IMR-90 (cell line): ENCODE results near the gene BMP5. TPM values are rescaled to one million over a fixed set of nuclear protein-coding genes. Genes with fewer than 3 reads are reported as not detected.

Source experiments
- ATAC-seq: fragments of 200-7000 bp; cut with Tn5 transposase; 2 replicates; pipeline ENCODE4 v1.9.1; 2020; ENCODE audit warnings: low read depth, mild to moderate bottlenecking, moderate library complexity
- BruUV-seq: library from RNA; stranded (reverse); fragments of 400-500 nt; replicated peaks from 2 replicates; lab custom pipeline; 2021; lab: Mats Ljungman, UMichigan
- CTCF ChIA-PET: fragments of 300-600 bp; formaldehyde crosslinking; extraction: SDS; loops from one replicate; lab custom pipeline; 2021; ENCODE audit warnings: antibody characterized with exemption; lab: Yijun Ruan, JAX
- POLR2A ChIA-PET: fragments of 300-600 bp; sonication (Branson Sonifier 250); formaldehyde crosslinking; loops from one replicate; lab custom pipeline; 2022; ENCODE audit warnings: antibody characterized with exemption; ENCODE audit not compliant: unreplicated experiment; lab: Charles Lee
- DNase-seq: peaks from one replicate; pipeline ENCODE4 v3.0.0; 2013
- H2AFZ ChIP-seq: replicated peaks from 2 replicates; pipeline ENCODE3; 2013; ENCODE audit warnings: low read length, mild to moderate bottlenecking; ENCODE audit not compliant: poor library complexity
- H2AK5ac ChIP-seq: 2 replicates; pipeline ENCODE4 v1.6.1; 2013; ENCODE audit warnings: low read depth, low read length, inconsistent platforms
- H2AK9ac ChIP-seq: replicated peaks from 2 replicates; pipeline ENCODE3; 2013; ENCODE audit warnings: mild to moderate bottlenecking, low read depth, low read length, moderate library complexity; ENCODE audit not compliant: poor library complexity
- H2BK120ac ChIP-seq: 2 replicates; pipeline ENCODE4 v1.6.1; 2013; ENCODE audit warnings: low read depth, low read length, inconsistent platforms
- H2BK15ac ChIP-seq: 3 replicates; pipeline ENCODE4 v1.6.1; 2013; ENCODE audit warnings: low read depth, low read length, inconsistent platforms
- H2BK20ac ChIP-seq: 2 replicates; pipeline ENCODE4 v1.6.1; 2013; ENCODE audit warnings: low read depth, mild to moderate bottlenecking, inconsistent platforms, low read length, moderate library complexity
- H2BK5ac ChIP-seq: 2 replicates; pipeline ENCODE4 v1.6.1; 2013; ENCODE audit warnings: mild to moderate bottlenecking, low read depth, low read length, inconsistent platforms; ENCODE audit not compliant: poor library complexity, severe bottlenecking
- H3K14ac ChIP-seq: replicated peaks from 2 replicates; pipeline ENCODE4 v1.6.1; 2013; ENCODE audit warnings: low read depth, low read length, inconsistent platforms
- H3K18ac ChIP-seq: 2 replicates; pipeline ENCODE4 v1.6.1; 2013; ENCODE audit warnings: low read depth, low read length, control low read depth
- H3K23ac ChIP-seq: 2 replicates; pipeline ENCODE4 v1.6.1; 2013; ENCODE audit warnings: low read depth, low read length, inconsistent platforms
- H3K27ac ChIP-seq: 2 replicates; pipeline ENCODE4 v1.5.1; 2013; ENCODE audit warnings: mild to moderate bottlenecking, control low read depth, low read length; ENCODE audit not compliant: insufficient read depth
- H3K27me3 ChIP-seq: 2 replicates; pipeline ENCODE4 v1.6.1; 2013; ENCODE audit warnings: low read length; ENCODE audit not compliant: control insufficient read depth, insufficient read depth
- H3K36me3 ChIP-seq: 2 replicates; pipeline ENCODE4 v1.6.1; 2013; ENCODE audit warnings: low read length, mixed read lengths; ENCODE audit not compliant: control insufficient read depth, insufficient read depth
- H3K4ac ChIP-seq: 2 replicates; pipeline ENCODE4 v1.6.1; 2013; ENCODE audit warnings: low read depth, low read length, inconsistent platforms
- H3K4me1 ChIP-seq: 2 replicates; pipeline ENCODE4 v1.6.1; 2013; ENCODE audit warnings: low read length, mixed read lengths; ENCODE audit not compliant: control insufficient read depth, insufficient read depth
- H3K4me2 ChIP-seq: 2 replicates; pipeline ENCODE4 v1.6.1; 2013; ENCODE audit warnings: low read depth, mild to moderate bottlenecking, control low read depth, low read length, moderate library complexity
- H3K4me3 ChIP-seq: 2 replicates; pipeline ENCODE4 v1.5.1; 2013; ENCODE audit warnings: low read depth, mild to moderate bottlenecking, control low read depth, low read length, moderate library complexity; ENCODE audit not compliant: insufficient read depth
- H3K56ac ChIP-seq: 2 replicates; pipeline ENCODE4 v1.6.1; 2013; ENCODE audit warnings: low read length, inconsistent platforms; ENCODE audit not compliant: insufficient read depth; ENCODE audit errors: extremely low read depth
- H3K79me1 ChIP-seq, 2 experiments: 2 replicates each; pipeline ENCODE4 v1.6.1; 2013; ENCODE audit warnings: low read length in 2 of 2, inconsistent platforms in 1 of 2, low read depth in 1 of 2
- H3K9ac ChIP-seq: 2 replicates; pipeline ENCODE4 v1.6.1; 2013; ENCODE audit warnings: low read depth, low read length, control low read depth
- H3K9me1 ChIP-seq: 2 replicates; pipeline ENCODE4 v1.6.1; 2013; ENCODE audit warnings: low read length, inconsistent platforms; ENCODE audit not compliant: insufficient read depth
- H3K9me3 ChIP-seq: 2 replicates; pipeline ENCODE4 v1.6.1; 2013; ENCODE audit warnings: low read length; ENCODE audit not compliant: control insufficient read depth, insufficient read depth
- H4K20me1 ChIP-seq: 2 replicates; pipeline ENCODE4 v1.6.1; 2013; ENCODE audit warnings: low read length, inconsistent platforms; ENCODE audit not compliant: insufficient read depth
- H4K5ac ChIP-seq: 2 replicates; pipeline ENCODE4 v1.6.1; 2013; ENCODE audit warnings: mild to moderate bottlenecking, low read depth, low read length, control low read depth
- H4K8ac ChIP-seq, 2 experiments: 2 replicates each; pipeline ENCODE4 v1.6.1; 2013; ENCODE audit warnings: low read depth in 2 of 2, low read length in 2 of 2, control low read depth in 1 of 2, inconsistent platforms in 1 of 2
- H4K91ac ChIP-seq: 2 replicates; pipeline ENCODE4 v1.6.1; 2013; ENCODE audit warnings: low read depth, low read length, inconsistent platforms; ENCODE audit not compliant: insufficient read depth
- BHLHE40 ChIP-seq: fragments of 150-350 bp; IDR thresholded peaks from 2 replicates; pipeline ENCODE4 v1.6.1; 2016; ENCODE audit warnings: mild to moderate bottlenecking, low read depth, low read length
- CEBPB ChIP-seq: IDR thresholded peaks from 2 replicates; pipeline ENCODE4 v1.6.1; 2012; ENCODE audit warnings: low read depth, low read length, improper control_type of control experiment
- CHD1 ChIP-seq: IDR thresholded peaks from 2 replicates; pipeline ENCODE4 v1.6.1; 2012; ENCODE audit warnings: low read depth, low read length, improper control_type of control experiment
- FOS ChIP-seq: fragments of 150-350 bp; IDR thresholded peaks from 2 replicates; pipeline ENCODE4 v1.6.1; 2016; ENCODE audit warnings: low read depth, low read length
- MAFK ChIP-seq: IDR thresholded peaks from 2 replicates; pipeline ENCODE4 v1.6.1; 2012; ENCODE audit warnings: low read depth, low read length, improper control_type of control experiment
- MAZ ChIP-seq: IDR thresholded peaks from 2 replicates; pipeline ENCODE4 v1.6.1; 2012; ENCODE audit warnings: low read depth, mild to moderate bottlenecking, low read length, improper control_type of control experiment, moderate library complexity, borderline replicate concordance
- MXI1 ChIP-seq: IDR thresholded peaks from 2 replicates; pipeline ENCODE4 v1.6.1; 2012; ENCODE audit warnings: low read depth, mild to moderate bottlenecking, low read length, moderate library complexity, borderline replicate concordance
- POLR2A ChIP-seq: IDR thresholded peaks from 2 replicates; pipeline ENCODE4 v1.6.1; 2012; ENCODE audit warnings: mild to moderate bottlenecking, low read depth, low read length
- RAD21 ChIP-seq: IDR thresholded peaks from 2 replicates; pipeline ENCODE4 v1.6.1; 2012; ENCODE audit warnings: low read length, improper control_type of control experiment
- RCOR1 ChIP-seq: IDR thresholded peaks from 2 replicates; pipeline ENCODE4 v1.6.1; 2012; ENCODE audit warnings: mild to moderate bottlenecking, low read length, improper control_type of control experiment; ENCODE audit not compliant: insufficient replicate concordance
- RFX5 ChIP-seq: IDR thresholded peaks from 2 replicates; pipeline ENCODE4 v1.8.0; 2012; ENCODE audit warnings: low read depth, mild to moderate bottlenecking, low read length, moderate library complexity
- SMC3 ChIP-seq: fragments of 150-350 bp; IDR thresholded peaks from 2 replicates; pipeline ENCODE4 v1.6.1; 2016; ENCODE audit warnings: low read depth, mild to moderate bottlenecking, antibody characterized with exemption, low read length, moderate library complexity
- USF2 ChIP-seq: fragments of 150-350 bp; IDR thresholded peaks from 2 replicates; pipeline ENCODE4 v1.6.1; 2017; ENCODE audit warnings: mild to moderate bottlenecking, antibody characterized with exemption, low read length, low read depth
- WGBS, 2 experiments: methylation state at CpG; one replicate each; pipeline versions ENCODE4 v1.1.5 to v1.1.7; 2013; ENCODE audit warnings: missing lambda C conversion rate in 2 of 2; ENCODE audit not compliant: insufficient read length in 1 of 2; ENCODE audit errors: extremely low coverage in 2 of 2; 5-methylcytosine and 5-hydroxymethylcytosine counted together
- dilution Hi-C: fragments of 300-500 bp; cut with HindIII; formaldehyde crosslinking; loops from one replicate; pipeline ENCODE4 v1.14.3; 2018; ENCODE audit warnings: low sequenced_read_pairs; ENCODE audit not compliant: unreplicated experiment
- in situ Hi-C: fragments of 300-500 bp; cut with MboI; formaldehyde crosslinking; loops from 3 replicates; pipeline ENCODE4 v1.14.3; 2019; ENCODE audit warnings: low sequenced_read_pairs, inconsistent platforms, mixed read lengths
- intact Hi-C: fragments of 100-400 bp; cut with micrococcal nuclease; formaldehyde crosslinking; loops from 2 replicates; pipeline ENCODE4 v1.10.0; 2022
- polyA plus RNA-seq, 3 experiments: library from polyadenylated mRNA; depleted of rRNA; stranded (reverse); fragments of >200 nt; gene quantifications; 2 replicates each; pipeline ENCODE4 v1.2.3, GENCODE V29; 2012; ENCODE audit warnings: low replicate concordance in 1 of 3
- total RNA-seq: library from RNA; depleted of rRNA; stranded (reverse); fragments of >200 nt; gene quantifications from 2 replicates; pipeline ENCODE4 v1.2.3, GENCODE V29; 2012

BMP5 gene
- total and polyA plus RNA-seq, 2 of the 4 experiments (the other 2 are of a cell fraction), result under 0.01 to 0.02 TPM

DNA sequence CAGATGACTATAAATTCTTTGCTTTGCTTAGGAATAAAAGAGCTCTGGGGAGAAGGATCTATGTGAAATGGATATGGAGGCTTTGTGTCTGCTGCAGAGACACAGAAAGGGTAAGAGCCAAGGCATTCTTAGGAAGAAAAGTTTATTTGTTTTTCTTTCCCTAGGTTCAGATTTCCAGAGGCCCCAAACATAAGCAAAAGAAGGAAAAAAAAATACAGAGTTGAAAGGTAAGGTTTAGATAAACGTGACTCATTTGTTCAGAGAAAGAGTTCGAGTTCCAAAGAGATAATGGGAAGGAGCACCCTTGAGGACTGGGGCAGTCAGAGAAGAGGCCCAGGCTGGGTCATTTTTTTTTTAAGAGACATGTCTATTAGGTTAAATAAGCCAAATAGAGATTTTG lies 27.4 kb upstream of the BMP5 start:
- H2BK20ac ChIP-seq, result peak overlapping the region; percentile 88
- H3K56ac ChIP-seq, result 0 out of 2 replicates have a peak overlapping the region, but pooled peaks have one; percentile 29
- H4K8ac ChIP-seq, result peak overlapping the region; percentile 51 to 90; a peak in 3 of 4 replicates
- POLR2A ChIA-PET, result interaction anchor here (0.6 kb wide), 1 partner anchor 270 kb away, joined by 3 read pairs; no protein-coding TSS in a partner anchor
- peak overlapping the region; percentile 86; the same call in 1 of the 2 replicates for H2BK120ac ChIP-seq
- peak overlapping the region; percentile 49; the same call in 1 of the 2 replicates for H4K5ac ChIP-seq
- no peaks in the 10 kb centered on the region for H3K36me3 ChIP-seq
- H2BK5ac ChIP-seq, result peak overlapping the region; percentile 85
- H3K4me1 ChIP-seq, result peaks cover 8% of the 10 kb centered on the region
- H3K18ac ChIP-seq, result peak overlapping the region; percentile 94; the same call in 1 of the 2 replicates
- H3K9me1 ChIP-seq, result no peaks in the 10 kb centered on the region
- dilution Hi-C loops, result no loop called here
- intact Hi-C loops, result no loop called here
- no peaks in the 10 kb centered on the region for H3K79me1 ChIP-seq
- DNase-seq, result peak; percentile 82
- H4K91ac ChIP-seq, result peak overlapping the region; percentile 79; the same call in 1 of the 2 replicates
- BruUV-seq, result no TSS peak
- 7% methylated on average over 2 of the region's 2 CpGs; no CpG with 5 or more reads in 1 of the 2 experiments for WGBS, 2 experiments
- TF ChIP-seq CEBPB, result no peak
- no peak for TF ChIP-seq CHD1
- TF ChIP-seq BHLHE40, result peak; percentile 51; the same call in 1 of the 2 replicates
- TF ChIP-seq POLR2A, result no peak
- no peak for TF ChIP-seq RCOR1
- TF ChIP-seq RAD21, result no peak
- TF ChIP-seq MAZ, result no peak
- no peak for TF ChIP-seq RFX5
- no peak for TF ChIP-seq MAFK
- TF ChIP-seq FOS, result peak; percentile 48
- TF ChIP-seq MXI1, result no peak
- TF ChIP-seq USF2, result no peak
- TF ChIP-seq SMC3, result no peak
- no peak overlapping the region for H3K23ac ChIP-seq
- no peak overlapping the region for H3K9ac ChIP-seq
- H3K9me3 ChIP-seq, result no peaks in the 10 kb centered on the region
- ATAC-seq, result peak; percentile 84
- in situ Hi-C loops, result no loop called here
- H2AK9ac ChIP-seq, result no peak overlapping the region
- H3K4ac ChIP-seq, result peak overlapping the region; percentile 63; the same call in 1 of the 2 replicates
- H3K27me3 ChIP-seq, result no peaks in the 10 kb centered on the region
- no peaks in the 10 kb centered on the region for H4K20me1 ChIP-seq
- no peak overlapping the region for H2AFZ ChIP-seq
- peak overlapping the region; percentile 20; the same call in 1 of the 2 replicates for H3K4me2 ChIP-seq
- CTCF ChIA-PET, result no interaction called here
- no peak overlapping the region for H3K14ac ChIP-seq
- H2BK15ac ChIP-seq, result 0 out of 3 replicates have a peak overlapping the region, but pooled peaks have one; percentile 63
- peak overlapping the region; percentile 3; the same call in 1 of the 2 replicates for H3K27ac ChIP-seq
- no peak overlapping the region for H2AK5ac ChIP-seq
- no peak overlapping the region for H3K4me3 ChIP-seq
